Stomach (tissue), 9 donors: ENCODE results near the gene FAM83F. TPM values are rescaled to one million over a fixed set of nuclear protein-coding genes. Genes with fewer than 3 reads are reported as not detected.

ENCODE experiments used
- DNase-seq, 2 donors: peaks; one replicate each; pipeline versions ENCODE4 v3.0.0 to v3.0.0-alpha.2; 2013 to 2019
- H3K27ac ChIP-seq, 5 donors: fragments of 200-600 bp in 4 of 5; sonication (generic) in 4 of 5; one replicate each; pipeline ENCODE4 v1.5.1; 2013 to 2019; ENCODE audit warnings: mild to moderate bottlenecking in 1 of 5, moderate library complexity in 1 of 5
- H3K27me3 ChIP-seq, 3 donors: fragments of 200-600 bp; sonication (generic); one replicate each; pipeline ENCODE4 v1.5.1; 2017 to 2019; ENCODE audit warnings: mixed run types in 1 of 3
- H3K36me3 ChIP-seq, 4 donors: fragments of 200-600 bp; sonication (generic); 1 replicate in 3 of 4; 2 replicates in 1 of 4; pipeline ENCODE4 v1.5.1; 2016 to 2019
- H3K4me1 ChIP-seq, 4 donors: fragments of 200-600 bp; sonication (generic); one replicate each; pipeline ENCODE4 v1.5.1; 2016 to 2019
- H3K4me3 ChIP-seq, 4 donors: fragments of 200-600 bp; sonication (generic) in 3 of 4; one replicate each; pipeline ENCODE4 v1.5.1; 2016 to 2019; ENCODE audit warnings: mild to moderate bottlenecking in 1 of 4
- H3K9me3 ChIP-seq, 4 donors: fragments of 200-600 bp; sonication (generic); one replicate each; pipeline ENCODE4 v1.5.1; 2016 to 2019
- CTCF ChIP-seq, 7 experiments: fragments of 450-650 bp in 4 of 7; fragments of 200-600 bp in 3 of 7; sonication (generic) in 3 of 7; IDR thresholded peaks; one replicate each; pipeline ENCODE4 v1.5.1; 2016 to 2019; ENCODE audit warnings: antibody characterized with exemption in 7 of 7, control low read depth in 2 of 7, mild to moderate bottlenecking in 1 of 7
- EP300 ChIP-seq: sonication (generic); formaldehyde crosslinking; IDR thresholded peaks from one replicate; pipeline ENCODE4 v1.6.1; 2017; ENCODE audit warnings: antibody characterized with exemption
- POLR2A ChIP-seq, 4 donors: fragments of 450-650 bp; IDR thresholded peaks; one replicate each; pipeline ENCODE4 v1.6.1; 2016; ENCODE audit warnings: antibody characterized with exemption in 4 of 4, control low read depth in 2 of 4, mild to moderate bottlenecking in 1 of 4, moderate library complexity in 1 of 4
- POLR2AphosphoS5 ChIP-seq, 3 donors: sonication (generic); formaldehyde crosslinking; IDR thresholded peaks; one replicate each; pipeline ENCODE4 v1.6.1; 2016; ENCODE audit warnings: antibody characterized with exemption in 3 of 3
- WGBS, 5 donors: extraction: QIAGEN DNeasy Blood & Tissue Kit in 3 of 5; methylation state at CpG; one replicate each; pipeline versions ENCODE4 v1.1.5 to v1.1.7; 2013 to 2018; 5-methylcytosine and 5-hydroxymethylcytosine counted together
- intact Hi-C: fragments of 100-400 bp; cut with DNase I; formaldehyde crosslinking; loops from one replicate; pipeline ENCODE4 v1.15.1; 2023; ENCODE audit warnings: low total_unique reads
- polyA plus RNA-seq, 3 donors: library from polyadenylated mRNA; stranded (reverse); fragments of 200-250 nt; gene quantifications; one replicate each; pipeline ENCODE4 v1.2.3, GENCODE V29; 2013
- total RNA-seq, 5 donors: library from RNA; depleted of rRNA; stranded (reverse); fragments of >200 nt; gene quantifications; one replicate each; pipeline versions ENCODE4 v1.1.0 to v1.2.3, GENCODE V29; 2014 to 2016
- donor health status: healthy with polysubstance abuse.
- donor health status: Bipolar disorder and iron deficiency.
- donor health status: healthy.

FAM83F gene
- total and polyA plus RNA-seq, 8 donors = under 0.01 to 17.4 (median 7.6) TPM

- H3K4me3 ChIP-seq = no peak overlapping the region
- WGBS, 5 donors = 64 to 80% (median 73%) methylated on average over 4 to 6 of the region's 6 CpGs
- peaks cover 0 to 46% (median 0%) of the 10 kb centered on the region in 3 donors for H3K27me3 ChIP-seq
- intact Hi-C loops = no loop called here
- TF ChIP-seq POLR2A (IDR thresholded peaks at IDR 0.05) = no peak
- TF ChIP-seq POLR2AphosphoS5 (IDR thresholded peaks at IDR 0.05) = no peak
- no peak for TF ChIP-seq EP300
- no peak for TF ChIP-seq CTCF (IDR thresholded peaks at IDR 0.05)
- no peak overlapping the region for H3K27ac ChIP-seq
- H3K9me3 ChIP-seq = no peaks in the 10 kb centered on the region
- no peaks in the 10 kb centered on the region for H3K36me3 ChIP-seq
- H3K4me1 ChIP-seq = no peaks in the 10 kb centered on the region
- no peak for DNase-seq
These were observed 14.2 kb upstream of the FAM83F start for GRCh38 chr22:39980596-39980995.

GRCh38 chr22:39983346-39983745 is 11.4 kb upstream of the FAM83F start:
- H3K9me3 ChIP-seq = no peaks in the 10 kb centered on the region
- no peaks in the 10 kb centered on the region for H3K36me3 ChIP-seq
- 92 to 96% (median 96%) methylated on average over 4 of the region's 4 CpGs for WGBS, 5 donors
- H3K4me3 ChIP-seq = no peak overlapping the region
- H3K4me1 ChIP-seq = no peaks in the 10 kb centered on the region
- no peak for TF ChIP-seq EP300
- no peak for TF ChIP-seq CTCF (IDR thresholded peaks at IDR 0.05)
- TF ChIP-seq POLR2A (IDR thresholded peaks at IDR 0.05) = no peak
- no peak for TF ChIP-seq POLR2AphosphoS5 (IDR thresholded peaks at IDR 0.05)
- H3K27ac ChIP-seq = no peak overlapping the region
- intact Hi-C loops = no loop called here
- no peak for DNase-seq
- peaks cover 0 to 36% (median 0%) of the 10 kb centered on the region in 3 donors for H3K27me3 ChIP-seq

- no peaks in the 10 kb centered on the region for H3K9me3 ChIP-seq
- WGBS, 5 donors = 47 to 75% (median 61%) methylated on average over 2 of the region's 2 CpGs
- H3K27me3 ChIP-seq = peaks cover 0 to 29% (median 0%) of the 10 kb centered on the region in 3 donors
- no peak overlapping the region for H3K27ac ChIP-seq
- no peak for DNase-seq
- no peak overlapping the region for H3K4me3 ChIP-seq
- no peaks in the 10 kb centered on the region for H3K36me3 ChIP-seq
- H3K4me1 ChIP-seq = no peaks in the 10 kb centered on the region
- intact Hi-C loops = no loop called here
- no peak for TF ChIP-seq POLR2A (IDR thresholded peaks at IDR 0.05)
- no peak for TF ChIP-seq EP300
- TF ChIP-seq CTCF (IDR thresholded peaks at IDR 0.05) = no peak
- no peak for TF ChIP-seq POLR2AphosphoS5 (IDR thresholded peaks at IDR 0.05)
These were observed 10.7 kb upstream of the FAM83F start for GRCh38 chr22:39984006-39984405.

GRCh38 chr22:39984746-39985145 is 10.0 kb upstream of the FAM83F start:
- intact Hi-C loops = no loop called here
- H3K4me3 ChIP-seq = no peak overlapping the region
- WGBS, 5 donors = 58 to 88% (median 72%) methylated on average over 2 of the region's 2 CpGs

More at GRCh38 chr22:39984746-39985145, 10.0 kb upstream of the FAM83F start:
- Histone ChIP-seq H3K27ac (no peak overlapping the region), H3K9me3 (no peaks in the 10 kb centered on the region), H3K27me3 (peaks cover 0 to 27% (median 0%) of the 10 kb centered on the region in 3 donors), H3K4me1 (no peaks in the 10 kb centered on the region), H3K36me3 (no peaks in the 10 kb centered on the region)
- no peak for DNase-seq
- no peak for TF ChIP-seq EP300
- TF ChIP-seq POLR2A (IDR thresholded peaks at IDR 0.05) = no peak
- no peak for TF ChIP-seq POLR2AphosphoS5 (IDR thresholded peaks at IDR 0.05)
- TF ChIP-seq CTCF (IDR thresholded peaks at IDR 0.05) = no peak
